HepG2 (cell line): ENCODE results near the gene TMEM255B.

Experiments
- EP300 ChIP-seq, 3 experiments: sonication (generic) in 1 of 3; formaldehyde crosslinking in 1 of 3; IDR thresholded peaks; 2 replicates each; pipeline versions ENCODE4 v1.5.1 to v1.6.1; 2011 to 2020; ENCODE audit warnings: low read depth in 2 of 3, low read length in 2 of 3, borderline replicate concordance in 1 of 3, improper control_type of control experiment in 1 of 3, mild to moderate bottlenecking in 1 of 3, missing genetic modification reagents in 1 of 3, moderate library complexity in 1 of 3
- EZH2 ChIP-seq: conservative IDR thresholded peaks from 2 replicates; pipeline ENCODE4 v1.6.1; 2012; ENCODE audit warnings: mild to moderate bottlenecking, low read depth, low read length, moderate library complexity
- MTA3 ChIP-seq: sonication (generic); formaldehyde crosslinking; IDR thresholded peaks from 2 replicates; pipeline ENCODE4 v1.4.0; 2020; ENCODE audit warnings: missing genetic modification reagents
- POLR2AphosphoS5 ChIP-seq: IDR thresholded peaks from 2 replicates; pipeline ENCODE4 v1.6.1; 2012; ENCODE audit warnings: low read depth, low read length
- STAT5B ChIP-seq: sonication (generic); formaldehyde crosslinking; IDR thresholded peaks from 2 replicates; pipeline ENCODE4 v1.4.0; 2020; ENCODE audit warnings: missing genetic modification reagents
- ZNF510 ChIP-seq: sonication (generic); formaldehyde crosslinking; IDR thresholded peaks from 2 replicates; pipeline ENCODE4 v1.4.0; 2020; ENCODE audit warnings: low read depth, mild to moderate bottlenecking, missing genetic modification reagents
- TF ChIP-seq, protein P1 (sequence below): sonication (generic); formaldehyde crosslinking; IDR thresholded peaks from 2 replicates; pipeline ENCODE4 v1.5.0; 2020; ENCODE audit warnings: mild to moderate bottlenecking, missing genetic modification reagents, moderate library complexity
- TF ChIP-seq, protein P2 (sequence below): IDR thresholded peaks from 2 replicates; pipeline ENCODE4 v1.6.1; 2016
- TF ChIP-seq, protein P3 (sequence below): sonication (generic); formaldehyde crosslinking; IDR thresholded peaks from 2 replicates; pipeline ENCODE4 v1.4.0; 2020; ENCODE audit warnings: mild to moderate bottlenecking, missing genetic modification reagents

DNA sequence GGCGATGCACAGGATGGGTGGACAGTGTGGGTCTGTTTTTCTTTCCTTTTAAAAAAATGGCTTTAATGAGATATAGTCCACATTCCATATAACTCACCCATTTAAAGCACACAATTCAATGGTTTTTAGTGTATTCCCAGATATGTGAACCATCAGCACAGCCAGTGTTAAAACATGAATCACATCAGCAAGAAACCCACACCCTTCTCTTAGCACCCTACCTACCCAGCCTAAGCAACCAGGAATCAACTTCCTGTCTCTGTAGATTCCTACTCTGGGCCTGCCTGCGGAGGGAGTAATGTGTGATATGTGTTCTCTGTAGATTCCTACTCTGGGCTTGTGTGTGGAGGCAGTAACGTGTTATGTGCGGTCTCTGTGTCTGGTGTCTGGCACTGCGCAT is 11.9 kb downstream of the TMEM255B start:
- no peak for TF ChIP-seq POLR2AphosphoS5
- TF ChIP-seq, protein P1, sequence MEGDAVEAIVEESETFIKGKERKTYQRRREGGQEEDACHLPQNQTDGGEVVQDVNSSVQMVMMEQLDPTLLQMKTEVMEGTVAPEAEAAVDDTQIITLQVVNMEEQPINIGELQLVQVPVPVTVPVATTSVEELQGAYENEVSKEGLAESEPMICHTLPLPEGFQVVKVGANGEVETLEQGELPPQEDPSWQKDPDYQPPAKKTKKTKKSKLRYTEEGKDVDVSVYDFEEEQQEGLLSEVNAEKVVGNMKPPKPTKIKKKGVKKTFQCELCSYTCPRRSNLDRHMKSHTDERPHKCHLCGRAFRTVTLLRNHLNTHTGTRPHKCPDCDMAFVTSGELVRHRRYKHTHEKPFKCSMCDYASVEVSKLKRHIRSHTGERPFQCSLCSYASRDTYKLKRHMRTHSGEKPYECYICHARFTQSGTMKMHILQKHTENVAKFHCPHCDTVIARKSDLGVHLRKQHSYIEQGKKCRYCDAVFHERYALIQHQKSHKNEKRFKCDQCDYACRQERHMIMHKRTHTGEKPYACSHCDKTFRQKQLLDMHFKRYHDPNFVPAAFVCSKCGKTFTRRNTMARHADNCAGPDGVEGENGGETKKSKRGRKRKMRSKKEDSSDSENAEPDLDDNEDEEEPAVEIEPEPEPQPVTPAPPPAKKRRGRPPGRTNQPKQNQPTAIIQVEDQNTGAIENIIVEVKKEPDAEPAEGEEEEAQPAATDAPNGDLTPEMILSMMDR, result no peak
- TF ChIP-seq EZH2, result no peak
- no peak for TF ChIP-seq STAT5B (CRISPR knock-in tag)
- no peak for TF ChIP-seq MTA3 (CRISPR knock-in tag)
- TF ChIP-seq, protein P2, sequence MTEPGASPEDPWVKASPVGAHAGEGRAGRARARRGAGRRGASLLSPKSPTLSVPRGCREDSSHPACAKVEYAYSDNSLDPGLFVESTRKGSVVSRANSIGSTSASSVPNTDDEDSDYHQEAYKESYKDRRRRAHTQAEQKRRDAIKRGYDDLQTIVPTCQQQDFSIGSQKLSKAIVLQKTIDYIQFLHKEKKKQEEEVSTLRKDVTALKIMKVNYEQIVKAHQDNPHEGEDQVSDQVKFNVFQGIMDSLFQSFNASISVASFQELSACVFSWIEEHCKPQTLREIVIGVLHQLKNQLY (CRISPR knock-in tag), result no peak
- TF ChIP-seq, protein P3, sequence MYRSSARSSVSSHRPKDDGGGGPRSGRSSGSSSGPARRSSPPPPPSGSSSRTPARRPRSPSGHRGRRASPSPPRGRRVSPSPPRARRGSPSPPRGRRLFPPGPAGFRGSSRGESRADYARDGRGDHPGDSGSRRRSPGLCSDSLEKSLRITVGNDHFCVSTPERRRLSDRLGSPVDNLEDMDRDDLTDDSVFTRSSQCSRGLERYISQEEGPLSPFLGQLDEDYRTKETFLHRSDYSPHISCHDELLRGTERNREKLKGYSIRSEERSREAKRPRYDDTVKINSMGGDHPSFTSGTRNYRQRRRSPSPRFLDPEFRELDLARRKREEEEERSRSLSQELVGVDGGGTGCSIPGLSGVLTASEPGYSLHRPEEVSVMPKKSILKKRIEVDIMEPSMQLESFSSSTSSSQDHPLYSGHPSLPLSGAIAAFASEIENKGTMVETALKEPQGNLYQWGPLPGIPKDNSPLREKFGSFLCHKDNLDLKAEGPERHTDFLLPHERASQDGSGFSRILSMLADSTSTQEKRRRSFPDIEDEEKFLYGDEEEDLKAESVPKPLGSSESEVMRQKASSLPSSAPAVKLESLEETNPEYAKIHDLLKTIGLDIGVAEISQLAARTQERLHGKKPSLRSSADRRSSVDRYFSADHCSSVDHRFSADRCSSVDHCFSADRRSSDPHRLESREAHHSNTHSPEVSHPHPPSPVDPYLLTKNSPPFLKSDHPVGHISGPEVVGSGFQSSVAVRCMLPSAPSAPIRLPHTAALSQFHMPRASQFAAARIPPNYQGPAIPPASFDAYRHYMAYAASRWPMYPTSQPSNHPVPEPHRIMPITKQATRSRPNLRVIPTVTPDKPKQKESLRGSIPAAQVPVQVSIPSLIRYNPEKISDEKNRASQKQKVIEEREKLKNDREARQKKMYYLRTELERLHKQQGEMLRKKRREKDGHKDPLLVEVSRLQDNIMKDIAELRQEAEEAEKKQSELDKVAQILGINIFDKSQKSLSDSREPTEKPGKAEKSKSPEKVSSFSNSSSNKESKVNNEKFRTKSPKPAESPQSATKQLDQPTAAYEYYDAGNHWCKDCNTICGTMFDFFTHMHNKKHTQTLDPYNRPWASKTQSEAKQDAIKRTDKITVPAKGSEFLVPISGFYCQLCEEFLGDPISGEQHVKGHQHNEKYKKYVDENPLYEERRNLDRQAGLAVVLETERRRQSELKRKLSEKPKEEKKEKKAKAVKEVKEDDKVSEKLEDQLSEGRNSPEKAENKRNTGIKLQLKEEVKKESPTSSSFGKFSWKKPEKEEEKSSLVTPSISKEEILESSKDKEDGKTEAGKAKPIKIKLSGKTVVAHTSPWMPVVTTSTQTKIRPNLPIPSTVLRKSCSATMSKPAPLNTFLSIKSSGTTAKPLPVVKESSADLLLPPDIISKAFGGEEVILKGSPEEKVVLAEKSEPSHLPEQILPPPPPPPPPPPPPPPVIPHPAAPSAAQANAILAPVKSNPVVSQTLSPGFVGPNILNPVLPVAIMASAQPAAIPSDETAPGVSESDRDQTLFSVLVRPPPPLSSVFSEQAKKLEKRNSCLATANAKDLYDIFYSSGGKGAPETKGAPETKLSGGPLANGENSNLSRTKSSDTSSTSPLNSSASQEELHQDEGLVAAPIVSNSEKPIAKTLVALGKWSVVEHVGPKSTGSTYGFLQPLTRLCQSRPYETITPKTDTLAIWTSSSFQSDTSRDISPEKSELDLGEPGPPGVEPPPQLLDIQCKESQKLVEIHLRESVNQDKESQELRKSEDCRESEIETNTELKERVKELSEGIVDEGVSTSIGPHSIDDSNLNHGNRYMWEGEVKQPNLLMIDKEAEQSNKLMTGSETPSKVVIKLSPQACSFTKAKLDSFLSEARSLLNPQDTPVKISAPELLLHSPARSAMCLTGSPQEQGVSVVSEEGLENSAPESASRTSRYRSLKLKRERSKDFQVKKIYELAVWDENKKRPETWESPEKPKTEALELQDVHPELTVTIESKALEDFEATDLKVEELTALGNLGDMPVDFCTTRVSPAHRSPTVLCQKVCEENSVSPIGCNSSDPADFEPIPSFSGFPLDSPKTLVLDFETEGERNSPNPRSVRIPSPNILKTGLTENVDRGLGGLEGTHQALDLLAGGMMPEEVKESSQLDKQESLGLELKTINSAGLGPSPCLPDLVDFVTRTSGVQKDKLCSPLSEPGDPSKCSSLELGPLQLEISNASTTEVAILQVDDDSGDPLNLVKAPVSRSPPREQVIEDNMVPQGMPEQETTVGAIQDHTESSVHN (CRISPR knock-in tag), result no peak
- no peak for TF ChIP-seq ZNF510 (CRISPR knock-in tag)
- TF ChIP-seq EP300 (IDR thresholded peaks at IDR 0.05; ENCODE audit: low read depth in 2 of 2, low read length in 2 of 2), result no peak
- TF ChIP-seq EP300 (CRISPR knock-in tag; IDR thresholded peaks at IDR 0.05; ENCODE audit: borderline replicate concordance), result no peak
